Testis (tissue), 3 donors: ENCODE results near the gene IYD. TPM values are rescaled to one million over a fixed set of nuclear protein-coding genes. Genes with fewer than 3 reads are reported as not detected.
"Not testable (repeated sequence)": the region's sequence is repeated elsewhere in the genome, so short reads cannot be mapped to it uniquely, and the experiment has no call there.

Experiments
- DNase-seq: peaks from one replicate; pipeline ENCODE4 v3.0.0-alpha.2; 2019
- H3K27ac ChIP-seq, 2 donors: fragments of 200-600 bp; sonication (generic); one replicate each; pipeline ENCODE4 v1.5.1; 2019
- H3K27me3 ChIP-seq: fragments of 200-600 bp; sonication (generic); one replicate; pipeline ENCODE4 v1.5.1; 2019
- H3K36me3 ChIP-seq: fragments of 200-600 bp; sonication (generic); one replicate; pipeline ENCODE4 v1.5.1; 2017; ENCODE audit warnings: low read depth; ENCODE audit errors: missing control alignments
- H3K4me1 ChIP-seq: fragments of 200-600 bp; sonication (generic); one replicate; pipeline ENCODE4 v1.5.1; 2019
- H3K4me3 ChIP-seq, 2 donors: fragments of 200-600 bp; sonication (generic); one replicate each; pipeline ENCODE4 v1.5.1; 2017 to 2019
- H3K9me3 ChIP-seq: fragments of 200-600 bp; sonication (generic); one replicate; pipeline ENCODE4 v1.5.1; 2017
- CTCF ChIP-seq, 3 experiments: fragments of 450-650 bp in 2 of 3; fragments of 200-600 bp in 1 of 3; sonication (generic) in 1 of 3; IDR thresholded peaks; one replicate each; pipeline ENCODE4 v1.5.1; 2016 to 2019; ENCODE audit warnings: antibody characterized with exemption in 3 of 3, mild to moderate bottlenecking in 2 of 3, moderate library complexity in 1 of 3
- POLR2A ChIP-seq: fragments of 450-650 bp; IDR thresholded peaks from one replicate; pipeline ENCODE4 v1.6.1; 2017; ENCODE audit warnings: antibody characterized with exemption, mild to moderate bottlenecking, moderate library complexity
- WGBS, 2 donors: methylation state at CpG; one replicate each; pipeline ENCODE4 v1.1.5; 2018; 5-methylcytosine and 5-hydroxymethylcytosine counted together
- intact Hi-C: fragments of 100-400 bp; cut with DNase I; formaldehyde crosslinking; loops from one replicate; pipeline ENCODE4 v1.15.1; 2023; ENCODE audit warnings: low total_unique reads
- polyA plus RNA-seq: library from polyadenylated mRNA; stranded (reverse); fragments of 350-450 nt; fragmentation: Illumina TruSeq; extraction: RNeasy Lipid Tissue Mini Kit (QIAGEN cat#74804); gene quantifications from one replicate; pipeline ENCODE4 v1.2.3, GENCODE V29; 2014; ENCODE audit warnings: low read depth, low replicate concordance; ENCODE audit not compliant: insufficient read depth
- total RNA-seq, 2 donors: library from RNA; depleted of rRNA; stranded (reverse); fragments of >200 nt; gene quantifications; one replicate each; pipeline ENCODE4 v1.2.3, GENCODE V29; 2016

Gene IYD
- total and polyA plus RNA-seq, 3 donors from 2014 or later: 0.24 to 1.6 (median 0.45) TPM

GRCh38 chr6:150373260-150373701 is 4.5 kb downstream of the IYD start:
- Histone ChIP-seq H3K27ac (no peak overlapping the region), H3K4me1 (peaks cover 12% of the 10 kb centered on the region), H3K4me3 (no peak overlapping the region), H3K9me3 (no peaks in the 10 kb centered on the region), H3K27me3 (no peaks in the 10 kb centered on the region), H3K36me3 (no peaks in the 10 kb centered on the region)
- intact Hi-C loops: no loop called here
- no peak for DNase-seq
- WGBS, 2 donors: 64 to 80% methylated on average over 2 of the region's 2 CpGs
- TF ChIP-seq POLR2A (no peak), CTCF (IDR thresholded peaks at IDR 0.05) (no peak)

GRCh38 chr6:150374346-150374745 is 5.5 kb downstream of the IYD start:
- DNase-seq, H3K9me3 ChIP-seq, intact Hi-C loops, H3K36me3 ChIP-seq, H3K4me3 ChIP-seq, H3K27me3 ChIP-seq, H3K27ac ChIP-seq: not testable (repeated sequence)
- peaks cover 12% of the 10 kb centered on the region for H3K4me1 ChIP-seq
- 57% methylated on average over 5 of the region's 5 CpGs for WGBS, 2 donors

- H3K27me3 ChIP-seq: no peaks in the 10 kb centered on the region
- H3K27ac ChIP-seq: peak overlapping the region in 1 of 2 donors; percentile 0
- DNase-seq: peak; percentile 80
- H3K9me3 ChIP-seq: no peaks in the 10 kb centered on the region
- intact Hi-C loops: no loop called here
- no peaks in the 10 kb centered on the region for H3K36me3 ChIP-seq
- no peak overlapping the region for H3K4me3 ChIP-seq
- no peak for TF ChIP-seq CTCF (IDR thresholded peaks at IDR 0.05)
- no peak for TF ChIP-seq POLR2A
- 17 to 19% methylated on average over 3 to 4 of the region's 4 CpGs for WGBS, 2 donors
- H3K4me1 ChIP-seq: peaks cover 12% of the 10 kb centered on the region
Measured at GRCh38 chr6:150377211-150377781, 8.5 kb downstream of the IYD start.

GRCh38 chr6:150380256-150380655 is 11.4 kb downstream of the IYD start:
- 94% methylated on average over 1 of the region's 1 CpG for WGBS, 2 donors
- Histone ChIP-seq H3K27ac (no peak overlapping the region), H3K36me3 (no peaks in the 10 kb centered on the region), H3K27me3 (no peaks in the 10 kb centered on the region), H3K4me3 (no peak overlapping the region), H3K4me1 (peaks cover 12% of the 10 kb centered on the region), H3K9me3 (no peaks in the 10 kb centered on the region)
- intact Hi-C loops: no loop called here
- no peak for TF ChIP-seq CTCF (IDR thresholded peaks at IDR 0.05)
- TF ChIP-seq POLR2A: no peak
- DNase-seq: no peak

- intact Hi-C loops: no loop called here
- TF ChIP-seq CTCF (IDR thresholded peaks at IDR 0.05) (no peak), POLR2A (no peak)
- H3K4me3 ChIP-seq: no peak overlapping the region
Measured at GRCh38 chr6:150382171-150382570, 13.4 kb downstream of the IYD start.

More at GRCh38 chr6:150382171-150382570, 13.4 kb downstream of the IYD start:
- WGBS, 2 donors: 91% methylated on average over 4 of the region's 4 CpGs
- Histone ChIP-seq H3K4me1 (peaks cover 3% of the 10 kb centered on the region), H3K36me3 (no peaks in the 10 kb centered on the region), H3K27me3 (no peaks in the 10 kb centered on the region), H3K27ac (no peak overlapping the region), H3K9me3 (no peaks in the 10 kb centered on the region)
- DNase-seq: no peak
